ENCODE results near the gene NUDT19. TPM values are rescaled to one million over a fixed set of nuclear protein-coding genes. Genes with fewer than 3 reads are reported as not detected.

Gene NUDT19
- polyA plus RNA-seq, 1 donor (not counting 4 experiments of a cell fraction or from before 2014, with no cell fraction given) = 12.2 TPM

DNA sequence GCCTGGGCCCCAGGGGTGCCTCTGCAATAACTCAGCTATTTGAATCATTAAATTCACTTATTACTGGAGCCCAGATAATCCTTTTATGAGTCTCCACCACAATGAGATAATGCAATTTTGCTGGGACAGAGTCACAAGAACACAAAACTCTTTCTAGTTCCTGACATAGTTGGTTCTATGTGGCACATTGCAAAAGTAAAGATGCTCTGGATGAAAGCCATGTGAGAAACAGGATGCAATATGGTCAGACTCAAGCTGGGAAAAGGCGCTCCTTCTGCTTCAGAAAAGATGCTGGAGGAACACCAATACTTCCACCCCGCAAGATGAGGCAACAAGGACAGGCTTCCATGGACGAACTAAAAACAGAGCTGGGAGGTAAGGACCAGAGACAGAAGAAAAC, 22.3 kb upstream of the NUDT19 start:
- no peak overlapping the region for H2AFZ ChIP-seq (ENCODE audit: control insufficient read depth, low read length)
- H3K9me3 ChIP-seq (ENCODE audit: control insufficient read depth, low read depth, low read length) = no peaks in the 10 kb centered on the region
- no peak overlapping the region for H3K4me3 ChIP-seq (ENCODE audit: control insufficient read depth in 2 of 3, extremely low read depth in 1 of 3, insufficient read depth in 2 of 3, low read depth in 1 of 3, low read length in 3 of 3)
- H4K20me1 ChIP-seq (ENCODE audit: control insufficient read depth, extremely low read depth, insufficient read depth, low read length) = peaks cover 18% of the 10 kb centered on the region
- no peak overlapping the region for H3K4me2 ChIP-seq (ENCODE audit: control insufficient read depth, extremely low read depth, insufficient read depth, low read depth, low read length)
- peaks cover 4% of the 10 kb centered on the region for H3K9me1 ChIP-seq (ENCODE audit: control insufficient read depth, extremely low read depth, insufficient read depth, low read length)
- no peak for FAIRE-seq
- H3K27ac ChIP-seq (ENCODE audit: control insufficient read depth, insufficient read depth, low read length) = no peak overlapping the region
- no peaks in the 10 kb centered on the region for H3K27me3 ChIP-seq (ENCODE audit: control insufficient read depth, extremely low read depth, insufficient read depth, low read length)
- TF ChIP-seq EZH2 (IDR thresholded peaks at IDR 0.05; ENCODE audit: low read length) = no peak
- TF ChIP-seq, protein P1, sequence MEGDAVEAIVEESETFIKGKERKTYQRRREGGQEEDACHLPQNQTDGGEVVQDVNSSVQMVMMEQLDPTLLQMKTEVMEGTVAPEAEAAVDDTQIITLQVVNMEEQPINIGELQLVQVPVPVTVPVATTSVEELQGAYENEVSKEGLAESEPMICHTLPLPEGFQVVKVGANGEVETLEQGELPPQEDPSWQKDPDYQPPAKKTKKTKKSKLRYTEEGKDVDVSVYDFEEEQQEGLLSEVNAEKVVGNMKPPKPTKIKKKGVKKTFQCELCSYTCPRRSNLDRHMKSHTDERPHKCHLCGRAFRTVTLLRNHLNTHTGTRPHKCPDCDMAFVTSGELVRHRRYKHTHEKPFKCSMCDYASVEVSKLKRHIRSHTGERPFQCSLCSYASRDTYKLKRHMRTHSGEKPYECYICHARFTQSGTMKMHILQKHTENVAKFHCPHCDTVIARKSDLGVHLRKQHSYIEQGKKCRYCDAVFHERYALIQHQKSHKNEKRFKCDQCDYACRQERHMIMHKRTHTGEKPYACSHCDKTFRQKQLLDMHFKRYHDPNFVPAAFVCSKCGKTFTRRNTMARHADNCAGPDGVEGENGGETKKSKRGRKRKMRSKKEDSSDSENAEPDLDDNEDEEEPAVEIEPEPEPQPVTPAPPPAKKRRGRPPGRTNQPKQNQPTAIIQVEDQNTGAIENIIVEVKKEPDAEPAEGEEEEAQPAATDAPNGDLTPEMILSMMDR (optimal IDR thresholded peaks at IDR 0.05 in 1 of 3, IDR thresholded peaks at IDR 0.05 in 1 of 3, conservative IDR thresholded peaks at IDR 0.05 in 1 of 3; ENCODE audit: extremely low read depth in 1 of 3, insufficient read depth in 2 of 3, low read length in 3 of 3) = no peak
- peaks cover 7% of the 10 kb centered on the region for H3K4me1 ChIP-seq (ENCODE audit: control insufficient read depth, extremely low read depth, insufficient read depth, low read length)
- H3K36me3 ChIP-seq (ENCODE audit: control insufficient read depth in 2 of 2, extremely low read depth in 1 of 2, insufficient read depth in 2 of 2, low read length in 2 of 2) = peaks cover 5 to 6% of the 10 kb centered on the region in 2 experiments
- H3K79me2 ChIP-seq (ENCODE audit: control insufficient read depth, insufficient read depth, low read length) = peaks cover 93% of the 10 kb centered on the region
- H3K9ac ChIP-seq (ENCODE audit: control insufficient read depth, extremely low read depth, insufficient read depth, low read length) = no peak overlapping the region
- dilution Hi-C loops (cut with MboI; ENCODE audit: extremely low pct_ligation_motif_present, low sequenced_read_pairs) = no loop called here
- no peak for DNase-seq (ENCODE audit: low read depth, low spot score)

DNA sequence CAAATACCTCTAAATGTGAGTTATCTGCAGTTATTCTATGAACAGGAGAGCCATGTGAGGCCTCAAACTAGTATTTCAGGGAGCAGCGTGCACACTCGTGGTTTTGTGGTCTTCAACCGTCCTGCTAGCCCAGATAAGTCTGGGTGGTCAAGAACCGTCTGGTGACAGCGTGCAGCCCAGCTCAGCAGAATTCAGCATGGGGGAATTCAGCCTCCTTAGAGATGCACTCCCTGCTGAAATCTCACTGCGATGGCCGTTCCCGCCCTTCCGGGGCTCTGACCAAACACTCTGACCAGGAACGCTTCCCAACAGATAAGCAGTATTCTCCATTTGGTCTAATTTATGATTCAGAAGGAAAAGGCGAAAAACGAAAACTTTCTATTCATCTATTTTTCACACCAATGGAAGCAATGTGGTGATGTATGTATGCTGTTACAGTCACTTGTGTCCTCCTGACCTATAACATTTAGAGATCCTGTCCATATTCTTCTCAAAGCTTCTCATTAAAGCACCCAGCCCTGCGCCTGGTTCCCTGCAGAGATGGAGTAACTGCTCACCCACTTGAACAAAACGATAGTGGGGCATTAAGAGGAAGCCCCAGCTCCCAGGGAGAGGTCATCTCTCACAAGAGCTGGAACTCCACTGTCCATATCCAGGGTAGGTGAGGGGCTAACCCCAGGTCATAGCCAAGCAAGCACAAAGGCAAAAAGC, 19.6 kb upstream of the NUDT19 start:
- peaks cover 4% of the 10 kb centered on the region for H3K9me1 ChIP-seq (ENCODE audit: control insufficient read depth, extremely low read depth, insufficient read depth, low read length)
- H3K9ac ChIP-seq (ENCODE audit: control insufficient read depth, extremely low read depth, insufficient read depth, low read length) = no peak overlapping the region
- DNase-seq (ENCODE audit: low read depth, low spot score) (no peak), FAIRE-seq (no peak)
- dilution Hi-C loops (cut with MboI; ENCODE audit: extremely low pct_ligation_motif_present, low sequenced_read_pairs) = no loop called here
- H4K20me1 ChIP-seq (ENCODE audit: control insufficient read depth, extremely low read depth, insufficient read depth, low read length) = peaks cover 16% of the 10 kb centered on the region
- H3K27ac ChIP-seq (ENCODE audit: control insufficient read depth, insufficient read depth, low read length) = no peak overlapping the region
- peaks cover 0 to 6% of the 10 kb centered on the region in 2 experiments for H3K36me3 ChIP-seq (ENCODE audit: control insufficient read depth in 2 of 2, extremely low read depth in 1 of 2, insufficient read depth in 2 of 2, low read length in 2 of 2)
- peaks cover 7% of the 10 kb centered on the region for H3K4me1 ChIP-seq (ENCODE audit: control insufficient read depth, extremely low read depth, insufficient read depth, low read length)
- H2AFZ ChIP-seq (ENCODE audit: control insufficient read depth, low read length) = no peak overlapping the region
- no peak overlapping the region for H3K4me3 ChIP-seq (ENCODE audit: control insufficient read depth in 2 of 3, extremely low read depth in 1 of 3, insufficient read depth in 2 of 3, low read depth in 1 of 3, low read length in 3 of 3)
- H3K4me2 ChIP-seq (ENCODE audit: control insufficient read depth, extremely low read depth, insufficient read depth, low read depth, low read length) = no peak overlapping the region
- H3K9me3 ChIP-seq (ENCODE audit: control insufficient read depth, low read depth, low read length) = no peaks in the 10 kb centered on the region
- H3K79me2 ChIP-seq (ENCODE audit: control insufficient read depth, insufficient read depth, low read length) = peaks cover 79% of the 10 kb centered on the region
- peaks cover 14% of the 10 kb centered on the region for H3K27me3 ChIP-seq (ENCODE audit: control insufficient read depth, extremely low read depth, insufficient read depth, low read length)
- TF ChIP-seq, protein P1 (optimal IDR thresholded peaks at IDR 0.05 in 1 of 3, IDR thresholded peaks at IDR 0.05 in 1 of 3, conservative IDR thresholded peaks at IDR 0.05 in 1 of 3; ENCODE audit: extremely low read depth in 1 of 3, insufficient read depth in 2 of 3, low read length in 3 of 3) = no peak
- no peak for TF ChIP-seq EZH2 (IDR thresholded peaks at IDR 0.05; ENCODE audit: low read length)

Measured in keratinocyte (primary cell).